ENCODE measurements around the gene ABHD5. TPM values are rescaled to one million over a fixed set of nuclear protein-coding genes. Genes with fewer than 3 reads are reported as not detected.

Gene ABHD5
- polyA plus RNA-seq, 4 donors = 13.8 to 42.5 (median 28.9) TPM

- no peak overlapping the region for H3K27ac ChIP-seq (ENCODE audit: low read depth in 1 of 3, low read length in 2 of 3)
- peaks cover 0 to 2% of the 10 kb centered on the region in 2 donors for H3K9me3 ChIP-seq (ENCODE audit: control insufficient read depth in 2 of 2, insufficient read depth in 1 of 2, low read depth in 1 of 2, low read length in 1 of 2)
- no peak overlapping the region for H3K4me3 ChIP-seq (ENCODE audit: low read depth in 1 of 3, low read length in 3 of 3)
- peaks cover 0 to 5% (median 0%) of the 10 kb centered on the region in 3 donors for H3K27me3 ChIP-seq (ENCODE audit: control insufficient read depth in 3 of 3, insufficient read depth in 3 of 3, low read length in 3 of 3)
- H3K4me1 ChIP-seq (ENCODE audit: control insufficient read depth in 3 of 3, insufficient read depth in 2 of 3, low read depth in 1 of 3, low read length in 2 of 3) = no peaks in the 10 kb centered on the region
- no peak for FAIRE-seq
- no peak for DNase-seq
- WGBS, 3 donors = 78 to 82% (median 78%) methylated on average over 3 of the region's 3 CpGs
- no peaks in the 10 kb centered on the region for H3K36me3 ChIP-seq (ENCODE audit: control insufficient read depth in 3 of 3, insufficient read depth in 2 of 3, low read depth in 1 of 3, low read length in 3 of 3)
Measured at GRCh38 chr3:43779850-43780249, 89.1 kb downstream of the ABHD5 start.

GRCh38 chr3:43782541-43782940, 91.8 kb downstream of the ABHD5 start:
- H3K4me3 ChIP-seq (ENCODE audit: low read depth in 1 of 3, low read length in 3 of 3) = no peak overlapping the region
- WGBS, 3 donors = 57 to 71% (median 62%) methylated on average over 2 of the region's 2 CpGs
- no peaks in the 10 kb centered on the region for H3K36me3 ChIP-seq (ENCODE audit: control insufficient read depth in 3 of 3, insufficient read depth in 2 of 3, low read depth in 1 of 3, low read length in 3 of 3)
- DNase-seq (no peak), FAIRE-seq (no peak)
- H3K27me3 ChIP-seq (ENCODE audit: control insufficient read depth in 3 of 3, insufficient read depth in 3 of 3, low read length in 3 of 3) = peaks cover 0 to 16% (median 0%) of the 10 kb centered on the region in 3 donors
- no peak overlapping the region for H3K27ac ChIP-seq (ENCODE audit: low read depth in 1 of 3, low read length in 2 of 3)
- no peaks in the 10 kb centered on the region for H3K4me1 ChIP-seq (ENCODE audit: control insufficient read depth in 3 of 3, insufficient read depth in 2 of 3, low read depth in 1 of 3, low read length in 2 of 3)
- H3K9me3 ChIP-seq (ENCODE audit: control insufficient read depth in 2 of 2, insufficient read depth in 1 of 2, low read depth in 1 of 2, low read length in 1 of 2) = peaks cover 0 to 2% of the 10 kb centered on the region in 2 donors

Other genes starting within 250 kb of the ABHD5 start
- 10 to 100 TPM; 21.7 to 45.6 (median 30.1) TPM for gene ANO10, start 68.9 kb upstream of the ABHD5 start, polyA plus RNA-seq